NT2/D1 (cell line): ENCODE data around the gene RASL10A.

Experiments used
- SUZ12 ChIP-seq: IDR thresholded peaks from 2 replicates; pipeline ENCODE4 v1.6.1; 2011; ENCODE audit not compliant: insufficient read length, insufficient read depth; ENCODE audit errors: extremely low read depth
- YY1 ChIP-seq: IDR thresholded peaks from 2 replicates; pipeline ENCODE4 v1.6.1; 2011; ENCODE audit not compliant: insufficient read length, insufficient read depth
- ZNF274 ChIP-seq: IDR thresholded peaks from 2 replicates; pipeline ENCODE4 v1.6.1; 2011; ENCODE audit warnings: mild to moderate bottlenecking, low read depth, low read length

DNA sequence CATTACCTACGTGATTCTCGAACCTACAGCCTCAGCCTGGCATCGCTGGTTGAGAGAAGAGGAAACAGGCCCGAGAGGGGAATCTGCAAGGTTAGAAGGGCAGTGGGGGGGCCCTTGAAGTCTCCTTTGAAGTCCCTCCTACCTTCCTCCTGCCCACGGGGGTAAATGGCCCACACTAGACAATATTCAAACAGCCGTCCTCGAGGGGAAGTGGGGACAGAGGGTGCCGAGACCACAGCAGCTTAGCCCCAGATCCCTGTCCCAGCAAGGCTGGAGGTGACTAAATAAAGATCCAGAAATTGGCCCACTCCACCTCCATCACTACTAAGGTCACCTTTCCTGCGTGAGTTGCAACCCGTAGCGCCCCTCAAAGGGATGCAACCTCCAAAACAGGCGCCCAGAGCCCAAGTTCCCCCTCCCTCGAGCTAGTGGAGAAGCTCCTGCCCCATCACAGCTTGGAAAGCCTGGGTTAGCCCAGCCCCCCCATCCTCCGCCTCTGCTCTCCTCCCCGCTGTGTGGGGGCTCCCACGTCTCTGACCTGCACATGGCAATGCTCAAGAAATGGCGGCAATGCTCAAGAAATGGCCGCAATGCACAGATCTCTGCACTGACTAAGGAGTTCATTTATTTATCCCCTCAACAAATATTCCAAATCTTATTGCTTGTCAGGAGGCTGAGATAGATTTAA, 788 bp upstream of the RASL10A start:
- TF ChIP-seq ZNF274 (no peak), SUZ12 (no peak), YY1 (no peak)
